D341Med (cell line): Measurements from ENCODE around the gene MED1.
"Not testable (repeated sequence)": the region's sequence is repeated elsewhere in the genome, so short reads cannot be mapped to it uniquely, and the experiment has no call there.

Experiments
- DNase-seq: peaks from one replicate; pipeline ENCODE4 v3.0.0; 2012; ENCODE audit warnings: low spot score

The MED1 gene, protein sequence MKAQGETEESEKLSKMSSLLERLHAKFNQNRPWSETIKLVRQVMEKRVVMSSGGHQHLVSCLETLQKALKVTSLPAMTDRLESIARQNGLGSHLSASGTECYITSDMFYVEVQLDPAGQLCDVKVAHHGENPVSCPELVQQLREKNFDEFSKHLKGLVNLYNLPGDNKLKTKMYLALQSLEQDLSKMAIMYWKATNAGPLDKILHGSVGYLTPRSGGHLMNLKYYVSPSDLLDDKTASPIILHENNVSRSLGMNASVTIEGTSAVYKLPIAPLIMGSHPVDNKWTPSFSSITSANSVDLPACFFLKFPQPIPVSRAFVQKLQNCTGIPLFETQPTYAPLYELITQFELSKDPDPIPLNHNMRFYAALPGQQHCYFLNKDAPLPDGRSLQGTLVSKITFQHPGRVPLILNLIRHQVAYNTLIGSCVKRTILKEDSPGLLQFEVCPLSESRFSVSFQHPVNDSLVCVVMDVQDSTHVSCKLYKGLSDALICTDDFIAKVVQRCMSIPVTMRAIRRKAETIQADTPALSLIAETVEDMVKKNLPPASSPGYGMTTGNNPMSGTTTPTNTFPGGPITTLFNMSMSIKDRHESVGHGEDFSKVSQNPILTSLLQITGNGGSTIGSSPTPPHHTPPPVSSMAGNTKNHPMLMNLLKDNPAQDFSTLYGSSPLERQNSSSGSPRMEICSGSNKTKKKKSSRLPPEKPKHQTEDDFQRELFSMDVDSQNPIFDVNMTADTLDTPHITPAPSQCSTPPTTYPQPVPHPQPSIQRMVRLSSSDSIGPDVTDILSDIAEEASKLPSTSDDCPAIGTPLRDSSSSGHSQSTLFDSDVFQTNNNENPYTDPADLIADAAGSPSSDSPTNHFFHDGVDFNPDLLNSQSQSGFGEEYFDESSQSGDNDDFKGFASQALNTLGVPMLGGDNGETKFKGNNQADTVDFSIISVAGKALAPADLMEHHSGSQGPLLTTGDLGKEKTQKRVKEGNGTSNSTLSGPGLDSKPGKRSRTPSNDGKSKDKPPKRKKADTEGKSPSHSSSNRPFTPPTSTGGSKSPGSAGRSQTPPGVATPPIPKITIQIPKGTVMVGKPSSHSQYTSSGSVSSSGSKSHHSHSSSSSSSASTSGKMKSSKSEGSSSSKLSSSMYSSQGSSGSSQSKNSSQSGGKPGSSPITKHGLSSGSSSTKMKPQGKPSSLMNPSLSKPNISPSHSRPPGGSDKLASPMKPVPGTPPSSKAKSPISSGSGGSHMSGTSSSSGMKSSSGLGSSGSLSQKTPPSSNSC (N-terminal part only)

DNA sequence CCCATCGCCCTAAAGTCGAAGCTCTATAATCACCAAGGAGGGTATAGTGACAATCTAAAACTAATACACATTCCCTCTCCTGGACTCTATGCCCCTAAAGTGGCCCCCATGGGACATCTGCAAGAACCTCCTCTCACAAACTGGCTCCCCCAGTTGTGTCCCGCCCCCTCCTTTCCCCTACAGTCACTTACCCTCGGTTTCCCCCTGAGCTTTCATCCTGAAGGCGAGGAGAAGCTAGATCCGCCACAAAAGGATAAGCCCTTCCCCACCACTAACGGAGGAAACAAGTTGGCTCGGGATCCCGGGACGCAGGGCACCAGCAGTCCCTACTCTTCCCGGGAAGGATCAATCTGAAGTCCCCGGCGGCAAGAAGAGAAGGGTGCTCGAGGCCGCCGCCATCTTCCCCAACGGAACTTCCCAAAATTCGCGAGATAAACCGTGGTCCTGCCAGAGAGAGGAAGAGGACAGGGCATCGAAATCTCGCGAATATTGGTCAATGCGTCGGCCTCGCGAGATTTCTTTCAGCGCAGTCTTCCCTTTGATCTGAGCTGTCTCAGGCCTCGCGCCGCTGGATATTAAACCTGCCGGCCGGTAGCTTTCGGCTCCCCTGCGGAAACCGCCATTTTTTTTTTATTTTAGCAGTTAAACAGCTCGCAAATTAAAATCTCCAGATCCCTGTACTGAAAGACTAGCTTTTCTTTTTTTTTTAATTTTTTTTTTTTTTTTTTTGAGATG, at the start of gene MED1:
Gene MED1, minus strand, starts transcription at position 417 of the 735 bp plus-strand sequence. Its CDS starts 201 bp downstream, at position 216.
- peak; percentile 99 for DNase-seq

DNA sequence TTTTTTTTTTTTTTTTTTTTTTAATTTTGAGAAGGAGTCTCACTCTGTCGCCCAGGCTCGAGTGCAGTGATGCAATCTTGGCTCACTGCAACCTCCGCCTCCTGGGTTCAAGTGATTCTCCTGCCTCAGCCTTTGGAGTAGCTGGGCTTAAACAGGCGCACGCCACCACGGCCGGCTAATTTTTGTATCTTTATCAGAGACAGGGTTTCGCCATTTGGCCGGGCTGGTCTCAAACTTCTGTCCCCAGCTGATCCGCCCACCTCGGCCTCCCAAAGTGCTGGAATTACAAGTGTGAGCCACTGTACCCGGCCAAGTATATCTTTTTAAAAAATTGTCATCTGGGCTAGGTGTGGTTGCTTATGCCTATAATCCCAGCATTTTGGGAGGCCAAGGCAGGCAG, 45.9 kb upstream of the MED1 start:
- DNase-seq: not testable (repeated sequence)

DNA sequence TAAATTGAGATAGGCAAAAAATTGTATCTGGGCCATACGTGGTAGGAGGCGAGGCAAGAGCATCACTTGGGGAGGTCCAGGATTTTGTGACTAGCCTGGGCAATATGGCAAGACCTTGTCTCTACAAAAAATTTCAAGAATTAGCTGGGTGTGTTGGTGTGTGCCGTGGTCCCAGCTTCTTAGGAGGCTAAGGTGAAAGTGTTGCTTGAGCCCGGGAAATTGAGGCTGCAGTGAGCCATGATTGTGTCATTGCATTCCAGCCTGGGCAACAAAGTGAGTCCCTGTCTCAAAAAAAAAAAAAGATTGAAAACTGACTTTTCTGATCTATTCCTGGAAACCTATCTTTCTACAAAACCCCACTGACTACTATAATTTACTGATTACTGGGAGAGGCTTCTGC, 36.9 kb upstream of the MED1 start:
- no peak for DNase-seq

DNA sequence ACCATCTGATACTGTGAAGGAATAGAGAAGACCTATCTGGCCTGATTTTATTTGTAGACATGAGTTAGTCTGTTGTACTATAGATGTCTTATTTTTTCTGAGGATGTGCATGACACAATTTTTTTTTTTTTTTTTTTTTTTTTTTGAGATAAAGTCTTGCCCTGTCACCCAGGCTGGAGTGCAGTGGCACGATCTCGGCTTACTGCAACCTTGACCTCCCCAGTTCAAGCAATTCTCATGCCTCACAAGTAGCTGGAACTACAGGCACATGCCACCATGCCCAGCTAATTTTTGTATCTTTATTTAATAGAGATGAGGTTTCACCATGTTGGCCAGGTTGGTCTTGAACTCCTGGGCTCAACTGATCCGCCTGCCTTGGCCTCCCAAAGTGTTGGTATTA, 36.4 kb upstream of the MED1 start:
- DNase-seq: not testable (repeated sequence)

DNA sequence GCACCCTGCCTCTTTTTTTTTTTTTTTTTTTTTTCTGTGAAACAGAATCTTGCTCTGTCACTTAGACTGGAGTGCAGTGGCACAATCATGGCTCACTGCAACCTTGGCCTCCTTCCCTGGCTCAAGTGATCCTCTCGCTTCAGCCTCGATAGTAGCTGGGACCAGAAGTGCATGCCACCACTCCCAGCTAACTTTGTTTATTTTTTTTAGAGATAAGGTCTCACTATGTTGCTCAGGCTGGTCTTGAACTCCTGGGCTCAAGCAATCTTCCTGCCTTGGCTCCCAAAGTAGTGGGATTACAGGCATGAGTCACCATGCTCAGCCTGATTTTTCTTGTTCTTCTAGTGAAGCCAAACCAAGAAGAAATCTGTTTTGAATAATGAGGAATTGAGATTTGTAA, 35.2 kb upstream of the MED1 start:
- no peak for DNase-seq

DNA sequence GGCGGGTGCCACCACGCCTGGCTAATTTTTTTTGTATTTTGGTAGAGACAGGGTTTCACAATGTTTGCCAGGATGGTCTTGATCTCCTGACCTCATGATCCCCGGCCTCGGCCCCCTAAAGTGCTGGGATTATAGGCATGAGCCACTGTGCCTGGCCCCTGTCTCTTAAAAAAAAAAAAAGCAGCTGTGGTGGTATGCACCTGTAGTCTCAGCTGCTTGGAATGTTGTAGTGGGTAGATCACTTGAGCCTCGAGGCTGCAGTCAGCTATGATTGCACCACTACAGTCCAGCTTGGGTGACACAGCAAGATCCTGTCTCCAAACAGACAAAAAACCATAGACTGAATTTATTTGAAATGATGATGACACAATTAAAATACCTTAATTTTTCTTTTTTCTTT, 34.5 kb upstream of the MED1 start:
- DNase-seq: no peak

DNA sequence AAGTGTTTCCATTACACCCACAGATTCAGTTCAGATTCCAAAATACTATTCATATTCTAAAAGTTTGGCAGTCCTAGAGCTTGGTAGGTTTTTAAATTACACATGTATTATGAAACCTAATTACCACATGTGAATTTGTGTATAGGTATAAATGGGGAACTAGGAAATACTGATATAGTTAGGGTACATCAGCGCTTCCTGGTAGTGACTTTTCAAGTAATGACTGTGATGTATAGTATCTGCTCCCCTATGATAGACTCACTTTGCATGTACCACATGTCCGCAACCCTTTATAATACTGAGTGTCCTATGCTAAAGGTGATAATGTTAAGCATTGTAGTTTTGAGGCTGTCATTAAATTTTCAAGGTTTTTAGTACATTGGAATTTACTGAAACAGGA, 33.1 kb upstream of the MED1 start:
- DNase-seq: no peak

DNA sequence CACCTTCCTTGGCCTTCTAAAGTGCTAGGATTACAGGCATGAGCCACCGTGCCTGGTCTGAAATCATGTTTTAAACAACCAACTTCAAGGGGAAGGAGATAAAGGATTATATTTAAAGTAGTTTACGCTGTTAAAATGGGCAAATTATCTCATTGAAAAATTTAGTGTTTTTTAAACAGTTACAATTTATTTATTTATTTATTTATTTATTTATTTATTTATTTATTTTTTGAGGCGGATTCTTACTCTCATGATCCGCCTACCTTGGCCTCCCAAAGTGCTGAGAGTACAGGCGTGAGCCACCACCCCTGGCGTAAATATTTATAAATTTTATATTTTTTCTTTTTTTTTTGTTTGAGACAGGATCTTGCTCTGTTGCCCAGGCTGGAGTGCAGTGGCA, 32.4 kb upstream of the MED1 start:
- no peak for DNase-seq

DNA sequence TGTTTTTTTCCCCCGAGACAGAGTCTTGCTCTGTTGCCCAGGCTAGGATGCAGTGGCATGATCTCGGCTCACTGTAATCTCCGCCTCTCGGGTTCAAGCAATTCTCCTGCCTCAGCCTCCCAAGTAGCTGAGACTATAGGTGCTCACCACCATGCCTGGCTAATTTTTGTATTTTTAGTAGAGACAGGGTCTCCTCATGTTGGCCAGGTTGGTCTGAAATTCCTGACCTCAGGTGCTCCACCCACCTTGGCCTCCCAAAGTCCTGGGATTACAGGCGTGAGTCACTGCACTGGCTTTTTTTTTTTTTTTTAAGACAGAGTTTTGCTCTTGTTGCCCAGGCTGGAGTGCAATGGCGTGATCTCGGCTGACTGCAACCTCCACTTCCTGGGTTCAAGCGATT, 28.6 kb upstream of the MED1 start:
- not testable (repeated sequence) for DNase-seq

DNA sequence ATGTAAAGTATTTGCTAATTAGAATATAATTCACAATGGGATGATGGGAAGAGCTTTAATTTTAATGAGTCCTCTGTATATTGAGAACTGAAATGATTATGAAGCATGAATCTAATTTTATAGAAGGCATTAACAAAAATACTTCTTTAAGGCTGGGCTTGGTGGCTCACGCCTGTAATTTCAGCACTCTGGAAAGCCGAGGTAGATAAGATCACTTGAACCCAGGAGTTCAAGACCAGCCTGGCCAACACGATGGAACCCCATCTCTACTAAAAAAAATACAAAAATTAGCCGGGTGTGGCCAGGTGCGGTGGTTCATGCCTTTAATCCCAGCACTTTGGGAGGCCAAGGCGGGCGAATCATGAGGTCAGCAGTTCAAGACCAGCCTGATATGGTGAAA, 22.2 kb upstream of the MED1 start:
- DNase-seq: no peak

DNA sequence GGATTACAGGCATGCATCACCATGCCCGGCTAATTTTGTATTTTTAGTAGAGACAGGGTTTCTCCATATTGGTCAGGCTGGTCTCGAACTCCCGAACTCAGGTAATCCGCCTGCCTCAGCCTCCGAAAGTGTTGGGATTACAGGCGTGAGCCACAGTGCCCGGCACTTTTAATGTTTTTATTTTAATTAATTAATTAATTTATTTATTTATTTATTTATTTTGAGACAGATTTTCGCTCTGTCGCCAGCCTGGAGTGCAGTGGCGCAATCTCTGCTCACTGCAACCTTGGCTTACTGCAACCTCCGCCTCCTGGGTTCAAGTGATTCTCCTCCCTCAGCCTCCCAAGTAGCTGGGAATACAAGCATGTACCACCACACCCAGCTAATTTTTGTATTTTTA, 17.5 kb upstream of the MED1 start:
- not testable (repeated sequence) for DNase-seq

DNA sequence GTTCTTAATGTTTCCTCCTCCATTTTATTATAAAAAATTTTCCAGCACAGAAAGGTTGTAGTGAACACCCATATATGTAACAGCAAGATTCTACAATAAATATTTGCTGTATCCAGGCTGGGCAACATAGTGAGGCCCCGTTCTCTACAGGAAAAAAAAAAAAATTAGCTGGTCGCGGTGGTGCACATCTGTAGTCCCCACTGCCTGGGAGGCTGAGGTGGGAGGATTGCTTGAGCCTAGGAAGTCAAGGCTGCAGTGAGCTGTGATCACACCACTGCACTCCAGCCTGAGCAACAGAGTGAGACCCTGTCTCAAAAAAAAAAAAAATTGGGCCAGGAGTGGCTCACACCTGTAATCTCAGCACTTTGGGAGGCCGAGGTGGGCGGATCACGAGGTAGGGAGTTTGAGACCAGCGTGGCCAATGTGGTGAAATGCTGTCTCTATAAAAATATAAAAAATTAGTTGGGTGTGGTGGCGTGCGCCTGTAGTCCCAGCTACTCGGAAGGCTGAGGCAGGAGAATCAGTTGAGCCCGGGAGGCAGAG, 13.6 kb upstream of the MED1 start:
- not testable (repeated sequence) for DNase-seq

DNA sequence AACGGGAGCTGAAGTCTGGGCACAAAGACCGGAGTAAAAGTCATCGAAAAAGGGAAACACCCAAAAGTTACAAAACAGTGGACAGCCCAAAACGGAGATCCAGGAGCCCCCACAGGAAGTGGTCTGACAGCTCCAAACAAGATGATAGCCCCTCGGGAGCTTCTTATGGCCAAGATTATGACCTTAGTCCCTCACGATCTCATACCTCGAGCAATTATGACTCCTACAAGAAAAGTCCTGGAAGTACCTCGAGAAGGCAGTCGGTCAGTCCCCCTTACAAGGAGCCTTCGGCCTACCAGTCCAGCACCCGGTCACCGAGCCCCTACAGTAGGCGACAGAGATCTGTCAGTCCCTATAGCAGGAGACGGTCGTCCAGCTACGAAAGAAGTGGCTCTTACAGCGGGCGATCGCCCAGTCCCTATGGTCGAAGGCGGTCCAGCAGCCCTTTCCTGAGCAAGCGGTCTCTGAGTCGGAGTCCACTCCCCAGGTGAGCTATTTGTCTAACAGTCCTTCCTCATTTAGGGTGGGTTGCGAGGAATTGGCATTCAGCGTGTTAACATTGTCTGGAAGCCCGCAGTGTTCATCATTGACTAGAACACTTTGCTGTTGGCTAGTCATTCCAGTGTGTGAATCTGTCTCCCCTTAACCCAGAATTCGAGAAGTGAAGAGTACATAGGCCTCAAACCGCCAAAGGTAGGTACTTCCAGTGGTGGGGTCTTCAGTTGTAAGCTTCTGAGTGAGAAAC, 11.7 kb upstream of the MED1 start:
- DNase-seq: peak; percentile 38

DNA sequence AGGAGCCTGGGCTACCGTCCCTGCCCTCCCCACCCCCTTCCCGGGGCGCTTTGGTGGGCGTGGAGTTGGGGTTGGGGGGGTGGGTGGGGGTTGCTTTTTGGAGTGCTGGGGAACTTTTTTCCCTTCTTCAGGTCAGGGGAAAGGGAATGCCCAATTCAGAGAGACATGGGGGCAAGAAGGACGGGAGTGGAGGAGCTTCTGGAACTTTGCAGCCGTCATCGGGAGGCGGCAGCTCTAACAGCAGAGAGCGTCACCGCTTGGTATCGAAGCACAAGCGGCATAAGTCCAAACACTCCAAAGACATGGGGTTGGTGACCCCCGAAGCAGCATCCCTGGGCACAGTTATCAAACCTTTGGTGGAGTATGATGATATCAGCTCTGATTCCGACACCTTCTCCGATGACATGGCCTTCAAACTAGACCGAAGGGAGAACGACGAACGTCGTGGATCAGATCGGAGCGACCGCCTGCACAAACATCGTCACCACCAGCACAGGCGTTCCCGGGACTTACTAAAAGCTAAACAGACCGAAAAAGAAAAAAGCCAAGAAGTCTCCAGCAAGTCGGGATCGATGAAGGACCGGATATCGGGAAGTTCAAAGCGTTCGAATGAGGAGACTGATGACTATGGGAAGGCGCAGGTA, 11.0 kb upstream of the MED1 start:
- no peak for DNase-seq

DNA sequence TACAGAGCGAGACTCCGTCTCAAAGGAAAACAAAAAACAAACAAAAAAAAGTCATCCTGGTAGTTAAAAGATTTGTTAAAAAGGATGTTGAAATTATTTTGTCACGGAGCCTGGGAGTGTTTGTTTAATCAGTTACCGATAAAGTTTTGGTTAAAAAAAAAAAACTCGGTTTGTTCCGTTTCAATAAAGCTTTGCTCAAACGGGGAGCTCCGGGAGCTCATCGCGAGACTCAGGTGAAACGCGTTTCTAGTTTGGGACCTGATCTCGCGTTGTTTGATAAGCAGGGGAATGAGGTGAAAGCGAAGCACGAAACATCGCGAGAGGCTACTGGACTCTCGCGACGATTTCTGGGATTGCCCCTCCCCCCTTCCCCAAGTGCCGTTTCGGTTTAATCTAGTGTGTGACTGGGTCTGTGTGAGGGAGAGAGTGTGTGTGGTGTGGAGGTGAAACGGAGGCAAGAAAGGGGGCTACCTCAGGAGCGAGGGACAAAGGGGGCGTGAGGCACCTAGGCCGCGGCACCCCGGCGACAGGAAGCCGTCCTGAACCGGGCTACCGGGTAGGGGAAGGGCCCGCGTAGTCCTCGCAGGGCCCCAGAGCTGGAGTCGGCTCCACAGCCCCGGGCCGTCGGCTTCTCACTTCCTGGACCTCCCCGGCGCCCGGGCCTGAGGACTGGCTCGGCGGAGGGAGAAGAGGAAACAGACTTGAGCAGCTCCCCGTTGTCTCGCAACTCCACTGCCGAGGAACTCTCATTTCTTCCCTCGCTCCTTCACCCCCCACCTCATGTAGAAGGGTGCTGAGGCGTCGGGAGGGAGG, 10.3 kb upstream of the MED1 start, which contains the start of gene CDK12:
Gene CDK12, plus strand, starts transcription at position 374 of the 813 bp plus-strand sequence. CDS start 586 bp downstream, outside the sequence.
- DNase-seq: peak; percentile 98

DNA sequence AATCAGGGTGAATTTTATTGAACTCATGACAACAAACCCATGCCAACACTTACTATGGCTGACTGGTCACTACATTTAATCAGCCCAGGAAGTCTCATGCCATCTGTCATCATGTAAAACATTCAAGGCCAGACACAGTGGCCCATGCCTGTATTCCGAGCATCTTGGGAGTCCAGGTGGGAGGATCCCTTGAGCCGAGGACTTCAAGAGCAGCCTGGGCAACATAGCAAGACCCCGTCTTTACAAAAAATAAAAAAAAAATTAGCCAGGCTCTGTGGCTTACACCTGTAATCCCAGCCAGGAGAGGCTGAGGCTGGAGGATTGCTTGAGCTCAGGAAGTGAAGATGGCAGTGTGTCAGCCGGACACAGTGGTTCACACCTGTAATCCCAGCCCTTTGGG, 4.9 kb upstream of the MED1 start:
- no peak for DNase-seq

DNA sequence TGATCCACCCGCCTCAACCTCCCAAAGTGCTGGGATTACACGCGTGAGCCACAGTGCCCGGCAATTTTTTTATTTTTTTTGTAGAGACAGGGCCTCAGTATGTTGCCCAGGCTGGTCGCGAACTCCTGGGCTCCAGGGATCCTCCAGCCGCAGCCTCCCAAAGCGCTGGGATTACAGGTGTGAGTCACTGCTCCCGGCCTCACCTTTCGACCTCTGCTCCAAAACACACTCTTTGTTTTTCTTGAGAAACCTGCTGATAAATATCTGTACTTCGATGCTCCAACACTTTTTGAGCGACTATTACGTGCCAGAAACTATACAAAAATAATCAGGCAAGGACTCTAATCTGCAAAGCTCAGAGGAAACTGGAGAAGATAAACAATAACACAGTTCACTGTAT, 1.0 kb downstream of the MED1 start:
- no peak for DNase-seq

DNA sequence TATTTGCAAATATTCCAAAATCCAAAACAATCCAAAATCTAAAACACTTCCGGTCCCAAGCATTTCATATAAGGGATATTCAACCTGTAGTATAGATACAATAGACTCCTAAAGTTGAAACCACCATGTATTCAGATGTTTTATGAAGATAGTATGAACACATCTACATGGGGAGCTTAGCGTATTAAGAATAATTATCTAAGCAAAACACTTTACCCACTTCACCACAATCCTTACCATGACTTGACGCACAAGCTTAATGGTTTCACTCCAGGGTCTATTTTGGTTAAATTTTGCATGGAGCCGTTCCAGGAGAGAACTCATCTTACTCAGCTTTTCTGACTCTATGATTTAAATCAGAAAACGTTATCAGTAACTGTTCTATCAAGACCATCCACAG, 3.5 kb downstream of the MED1 start:
- DNase-seq: no peak

DNA sequence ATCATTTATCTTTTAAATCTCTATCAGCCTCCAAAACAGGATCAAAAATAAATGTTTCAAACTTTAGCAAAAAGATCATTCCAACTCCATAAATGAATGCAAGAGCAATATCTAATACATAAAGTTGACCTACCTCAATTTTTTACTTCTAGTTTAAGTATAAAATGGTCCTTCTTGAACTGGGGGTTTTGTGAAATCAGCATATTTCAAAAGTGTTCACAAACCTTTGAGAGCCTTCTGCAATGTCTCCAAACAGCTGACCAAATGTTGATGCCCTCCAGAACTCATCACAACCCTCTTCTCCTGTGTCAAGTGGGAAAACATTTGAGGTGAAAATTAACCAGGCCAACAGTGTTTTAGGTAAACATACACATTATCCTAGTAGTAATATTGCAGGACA, 7.7 kb downstream of the MED1 start:
- DNase-seq: no peak
